Esophagus muscularis mucosa (tissue), 3 donors: ENCODE measurements around the gene CDHR5.

ENCODE experiments used
- CTCF ChIP-seq, 3 experiments: fragments of 200-600 bp in 2 of 3; fragments of 450-650 bp in 1 of 3; sonication (generic) in 2 of 3; IDR thresholded peaks; one replicate each; pipeline ENCODE4 v1.5.1; 2017 to 2019; ENCODE audit warnings: antibody characterized with exemption in 3 of 3, mild to moderate bottlenecking in 2 of 3, moderate library complexity in 1 of 3
- POLR2AphosphoS5 ChIP-seq, 2 donors: sonication (generic); formaldehyde crosslinking; IDR thresholded peaks; one replicate each; pipeline ENCODE4 v1.6.1; 2017; ENCODE audit warnings: antibody characterized with exemption in 2 of 2

GRCh38 chr11:645536-645935 is 20.8 kb upstream of the CDHR5 start:
- TF ChIP-seq POLR2AphosphoS5 (IDR thresholded peaks at IDR 0.05): no peak
- no peak for TF ChIP-seq CTCF (IDR thresholded peaks at IDR 0.05)
